Calu3 (cell line): ENCODE results near the gene PTPRC. TPM values are rescaled to one million over a fixed set of nuclear protein-coding genes. Genes with fewer than 3 reads are reported as not detected.

ENCODE experiments used
- BruUV-seq: library from RNA; stranded (reverse); fragments of 400-500 nt; replicated peaks from 2 replicates; lab custom pipeline; 2021; lab: Mats Ljungman, UMichigan
- CTCF ChIA-PET: fragments of 300-600 bp; sonication (Branson Sonifier 250); formaldehyde crosslinking; loops from one replicate; lab custom pipeline; 2022; ENCODE audit warnings: antibody characterized with exemption; lab: Charles Lee
- DNase-seq: peaks from one replicate; pipeline ENCODE4 v3.0.0; 2022
- H3K27ac Mint-ChIP-seq: one replicate; pipeline ENCODE4 v1.8.0; 2022; ENCODE audit warnings: mixed read lengths; ENCODE audit not compliant: unreplicated experiment
- H3K27me3 Mint-ChIP-seq: one replicate; pipeline ENCODE4 v1.8.0; 2022; ENCODE audit warnings: mixed read lengths; ENCODE audit not compliant: unreplicated experiment
- H3K36me3 Mint-ChIP-seq: one replicate; pipeline ENCODE4 v1.8.0; 2022; ENCODE audit warnings: mild to moderate bottlenecking, moderate library complexity, mixed read lengths; ENCODE audit not compliant: insufficient read depth, unreplicated experiment
- H3K4me1 Mint-ChIP-seq: one replicate; pipeline ENCODE4 v1.8.0; 2022; ENCODE audit warnings: mild to moderate bottlenecking, low read depth, mixed read lengths; ENCODE audit not compliant: unreplicated experiment
- H3K4me3 Mint-ChIP-seq: one replicate; pipeline ENCODE4 v1.8.0; 2022; ENCODE audit warnings: mild to moderate bottlenecking, low read depth, moderate library complexity, mixed read lengths; ENCODE audit not compliant: unreplicated experiment
- H3K9me3 Mint-ChIP-seq: one replicate; pipeline ENCODE4 v1.8.0; 2022; ENCODE audit warnings: low read depth, mixed read lengths; ENCODE audit not compliant: unreplicated experiment
- intact Hi-C: fragments of 100-400 bp; cut with micrococcal nuclease; formaldehyde crosslinking; loops from one replicate; pipeline ENCODE4 v1.10.0; 2022; ENCODE audit not compliant: unreplicated experiment
- total RNA-seq: library from RNA; stranded (reverse); gene quantifications from 2 replicates; pipeline ENCODE4 v1.2.3, GENCODE V29; 2022
- TF ChIP-seq, protein P1 (sequence below): fragments of 200-600 bp; IDR thresholded peaks from one replicate; pipeline ENCODE4 v1.8.0; 2022; ENCODE audit warnings: antibody characterized with exemption; ENCODE audit not compliant: unreplicated experiment

Gene PTPRC
- total RNA-seq, 1 experiment from 2014 or later: not detected

DNA sequence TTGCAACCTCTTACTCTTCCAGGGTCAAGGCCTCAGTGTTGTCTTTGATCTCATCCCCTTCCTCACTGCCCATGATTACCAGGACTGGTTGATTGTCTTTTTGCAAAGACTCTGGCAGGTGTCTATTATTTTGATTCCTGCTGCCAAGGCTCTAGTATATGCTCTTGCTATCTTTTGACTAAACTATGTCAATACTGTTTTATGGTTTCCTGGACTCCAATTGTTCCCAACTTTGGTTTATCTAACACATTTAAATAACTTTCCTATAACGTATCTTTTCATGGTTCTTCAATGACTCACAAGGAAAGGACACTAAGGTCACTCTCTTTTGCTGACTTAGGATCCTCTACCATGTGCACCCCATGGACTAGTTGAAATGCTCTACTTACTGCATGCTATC, 141.5 kb downstream of the PTPRC start:
- no peaks in the 10 kb centered on the region for H3K36me3 Mint-ChIP-seq
- H3K9me3 Mint-ChIP-seq: no peaks in the 10 kb centered on the region
- H3K4me1 Mint-ChIP-seq: no peaks in the 10 kb centered on the region
- no peaks in the 10 kb centered on the region for H3K27me3 Mint-ChIP-seq
- intact Hi-C loops: no loop called here
- CTCF ChIA-PET: no interaction called here
- TF ChIP-seq, protein P1, sequence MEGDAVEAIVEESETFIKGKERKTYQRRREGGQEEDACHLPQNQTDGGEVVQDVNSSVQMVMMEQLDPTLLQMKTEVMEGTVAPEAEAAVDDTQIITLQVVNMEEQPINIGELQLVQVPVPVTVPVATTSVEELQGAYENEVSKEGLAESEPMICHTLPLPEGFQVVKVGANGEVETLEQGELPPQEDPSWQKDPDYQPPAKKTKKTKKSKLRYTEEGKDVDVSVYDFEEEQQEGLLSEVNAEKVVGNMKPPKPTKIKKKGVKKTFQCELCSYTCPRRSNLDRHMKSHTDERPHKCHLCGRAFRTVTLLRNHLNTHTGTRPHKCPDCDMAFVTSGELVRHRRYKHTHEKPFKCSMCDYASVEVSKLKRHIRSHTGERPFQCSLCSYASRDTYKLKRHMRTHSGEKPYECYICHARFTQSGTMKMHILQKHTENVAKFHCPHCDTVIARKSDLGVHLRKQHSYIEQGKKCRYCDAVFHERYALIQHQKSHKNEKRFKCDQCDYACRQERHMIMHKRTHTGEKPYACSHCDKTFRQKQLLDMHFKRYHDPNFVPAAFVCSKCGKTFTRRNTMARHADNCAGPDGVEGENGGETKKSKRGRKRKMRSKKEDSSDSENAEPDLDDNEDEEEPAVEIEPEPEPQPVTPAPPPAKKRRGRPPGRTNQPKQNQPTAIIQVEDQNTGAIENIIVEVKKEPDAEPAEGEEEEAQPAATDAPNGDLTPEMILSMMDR: no peak
- H3K4me3 Mint-ChIP-seq: no peak overlapping the region
- no TSS peak for BruUV-seq
- H3K27ac Mint-ChIP-seq: no peak overlapping the region
- DNase-seq: no peak

DNA sequence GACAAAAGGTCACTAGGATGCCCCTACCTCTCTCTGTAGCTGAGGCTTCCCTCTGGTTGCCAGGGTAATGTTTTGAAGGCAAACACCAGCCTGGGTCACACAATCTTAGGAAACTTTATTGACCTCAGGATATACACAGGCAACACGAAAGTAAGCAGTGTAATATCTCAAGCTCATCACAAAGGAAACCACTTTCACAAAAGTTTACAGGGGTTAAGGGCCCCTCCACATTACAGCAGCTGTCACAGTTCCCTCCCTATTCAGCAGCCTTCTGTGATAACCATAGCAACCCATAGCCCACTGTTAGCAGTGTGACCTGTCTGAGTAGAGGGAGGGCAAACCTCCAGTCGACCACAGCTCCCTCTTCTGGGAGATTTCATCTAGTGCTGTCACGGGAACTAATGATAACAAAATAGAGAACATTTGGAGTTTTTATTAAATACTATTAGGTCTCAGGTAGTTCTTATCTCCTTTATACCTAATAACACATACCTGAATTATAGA, 149.8 kb downstream of the PTPRC start:
- intact Hi-C loops: no loop called here
- no peak for DNase-seq
- H3K27ac Mint-ChIP-seq: no peak overlapping the region
- H3K4me3 Mint-ChIP-seq: no peak overlapping the region
- H3K36me3 Mint-ChIP-seq: no peaks in the 10 kb centered on the region
- TF ChIP-seq, protein P1: no peak
- CTCF ChIA-PET: interaction anchor here (1.2 kb wide), 1 partner anchor 634 kb away, joined by 3 read pairs; no protein-coding TSS in a partner anchor
- H3K27me3 Mint-ChIP-seq: no peaks in the 10 kb centered on the region
- no TSS peak for BruUV-seq
- no peaks in the 10 kb centered on the region for H3K4me1 Mint-ChIP-seq
- H3K9me3 Mint-ChIP-seq: no peaks in the 10 kb centered on the region

DNA sequence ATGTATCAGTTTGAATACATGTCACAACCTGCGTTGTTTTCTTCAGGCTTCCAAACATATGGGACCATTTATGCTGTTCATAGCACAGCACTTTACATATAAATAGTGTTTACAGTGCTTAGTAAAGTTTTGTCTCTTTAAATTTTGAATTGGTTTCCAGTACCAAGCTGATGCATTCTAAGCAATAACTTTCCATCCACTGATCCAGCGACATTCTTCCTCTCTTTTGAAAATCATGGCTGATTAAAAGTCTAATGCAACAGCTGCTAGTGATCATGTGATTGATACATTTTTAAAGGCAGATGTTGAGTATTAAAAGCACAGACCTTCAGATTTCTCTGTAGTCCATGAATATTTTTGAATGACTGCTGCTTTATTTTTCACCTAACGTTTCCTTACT, 154.9 kb downstream of the PTPRC start:
- Mint-ChIP-seq H3K4me3 (no peak overlapping the region), H3K9me3 (peaks cover 9% of the 10 kb centered on the region), H3K27ac (no peak overlapping the region), H3K27me3 (no peaks in the 10 kb centered on the region), H3K4me1 (no peaks in the 10 kb centered on the region), H3K36me3 (no peaks in the 10 kb centered on the region)
- intact Hi-C loops: no loop called here
- CTCF ChIA-PET: no interaction called here
- no peak for DNase-seq
- TF ChIP-seq, protein P1: no peak
- BruUV-seq: no TSS peak

DNA sequence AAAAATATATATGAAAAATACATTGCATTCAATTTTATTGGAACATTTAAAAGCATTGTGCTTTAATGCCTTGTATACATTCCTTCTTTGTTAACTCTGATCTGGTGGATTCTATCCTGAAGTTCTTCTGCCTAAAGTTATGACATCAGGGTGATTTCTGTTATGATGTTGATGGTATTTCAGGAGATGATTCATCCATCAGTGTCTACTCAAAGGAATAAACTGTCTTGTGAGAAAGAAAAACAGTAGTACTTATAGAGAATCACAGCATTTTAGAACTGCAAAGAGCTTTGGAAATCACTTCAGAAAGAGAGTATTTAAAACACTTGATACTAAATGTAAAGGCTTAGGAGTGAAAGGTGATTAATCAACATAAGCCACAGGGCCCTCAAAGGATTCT, 155.7 kb downstream of the PTPRC start:
- CTCF ChIA-PET: no interaction called here
- TF ChIP-seq, protein P1: no peak
- Mint-ChIP-seq H3K9me3 (peaks cover 9% of the 10 kb centered on the region), H3K27me3 (no peaks in the 10 kb centered on the region), H3K4me1 (no peaks in the 10 kb centered on the region), H3K27ac (no peak overlapping the region), H3K4me3 (no peak overlapping the region), H3K36me3 (no peaks in the 10 kb centered on the region)
- intact Hi-C loops: no loop called here
- BruUV-seq: no TSS peak
- DNase-seq: no peak
